Measurements from ENCODE around the gene B3GNT9. TPM values are rescaled to one million over a fixed set of nuclear protein-coding genes. Genes with fewer than 3 reads are reported as not detected.

The B3GNT9 gene
- total RNA-seq: 45.9 and 50.6 TPM in 2 replicates

GRCh38 chr16:67150833-67151396, at the start of gene B3GNT9:
TSS of gene B3GNT9 (minus strand) at chr16:67150998. CDS start at chr16:67150485, 513 bp downstream.

GRCh38 chr16:67199011-67199807, 48.4 kb upstream of the B3GNT9 start, which contains the start of gene ELMO3:
TSS of gene ELMO3 (plus strand) at chr16:67199131. CDS start at chr16:67199327, 196 bp downstream.

GRCh38 chr16:67191995-67192681, 41.3 kb upstream of the B3GNT9 start, which contains the start of gene E2F4:
TSS of gene E2F4 (plus strand) at chr16:67192155. CDS start at chr16:67192228, 73 bp downstream.

GRCh38 chr16:67190041-67190440, 39.2 kb upstream of the B3GNT9 start, which contains the start of gene EXOC3L1:
TSS of gene EXOC3L1 (minus strand) at chr16:67190136. CDS start at chr16:67189676, 460 bp downstream.

GRCh38 chr16:67183627-67184452, 33.0 kb upstream of the B3GNT9 start, which contains the start of gene MATCAP1:
TSS of gene MATCAP1 (minus strand) at chr16:67183963. CDS start at chr16:67180610, 3,353 bp downstream.

GRCh38 chr16:67170168-67170948, 19.6 kb upstream of the B3GNT9 start, which contains the start of gene NOL3:
TSS of gene NOL3 (plus strand) at chr16:67170538.

GRCh38 chr16:67164599-67165061, 13.8 kb upstream of the B3GNT9 start, which contains the start of gene HSF4:
TSS of gene HSF4 (plus strand) at chr16:67164745. CDS start at chr16:67164812, 67 bp downstream.

GRCh38 chr16:67109407-67110135, 41.2 kb downstream of the B3GNT9 start, which contains the start of gene PHAF1:
TSS of gene PHAF1 (plus strand) at chr16:67109941. CDS start at chr16:67110176, 235 bp downstream.

Other genes starting within 250 kb of the B3GNT9 start
- gene CDH16, start 232.1 kb downstream of the B3GNT9 start, total RNA-seq: not detected in 2 replicates
- 1.3 and 2.3 TPM in 2 replicates for gene RRAD, start 225.5 kb downstream of the B3GNT9 start, total RNA-seq
- gene CIAO2B, start 216.6 kb downstream of the B3GNT9 start, total RNA-seq: 70.7 and 88.4 TPM in 2 replicates
- gene CES2, start 215.5 kb downstream of the B3GNT9 start, total RNA-seq: 33.8 and 39.3 TPM in 2 replicates
- gene CES3, start 189.7 kb downstream of the B3GNT9 start, total RNA-seq: 0.86 TPM in 1 of 2 replicates, not detected in the other
- 3.6 and 5.0 TPM in 2 replicates for gene CES4A, start 162.4 kb downstream of the B3GNT9 start, total RNA-seq
- 95.6 and 99.8 TPM in 2 replicates for gene CBFB, start 121.8 kb downstream of the B3GNT9 start, total RNA-seq
- gene PHAF1, start 41.1 kb downstream of the B3GNT9 start, total RNA-seq: 19.1 and 20.8 TPM in 2 replicates
- 12.2 and 13.5 TPM in 2 replicates for gene TRADD, start 8.9 kb upstream of the B3GNT9 start, total RNA-seq
- 11.2 and 12.7 TPM in 2 replicates for gene FBXL8, start 9.0 kb upstream of the B3GNT9 start, total RNA-seq
- 3.0 and 4.4 TPM in 2 replicates for gene HSF4, start 13.7 kb upstream of the B3GNT9 start, total RNA-seq
- 14.6 and 14.9 TPM in 2 replicates for gene NOL3, start 19.5 kb upstream of the B3GNT9 start, total RNA-seq
- gene MATCAP1, start 33.0 kb upstream of the B3GNT9 start, total RNA-seq: 3.7 and 4.2 TPM in 2 replicates
- not detected in 2 replicates for gene EXOC3L1, start 39.1 kb upstream of the B3GNT9 start, total RNA-seq
- gene E2F4, start 41.2 kb upstream of the B3GNT9 start, total RNA-seq: 38.9 and 43.9 TPM in 2 replicates
- 0.11 and 0.13 TPM in 2 replicates for gene ELMO3, start 48.1 kb upstream of the B3GNT9 start, total RNA-seq
- 28.1 and 35.4 TPM in 2 replicates for gene TMEM208, start 76.1 kb upstream of the B3GNT9 start, total RNA-seq
- 7.8 and 9.0 TPM in 2 replicates for gene FHOD1, start 96.5 kb upstream of the B3GNT9 start, total RNA-seq
- 0.86 and 1.0 TPM in 2 replicates for gene SLC9A5, start 98.0 kb upstream of the B3GNT9 start, total RNA-seq
- 18.0 and 19.1 TPM in 2 replicates for gene PLEKHG4, start 128.5 kb upstream of the B3GNT9 start, total RNA-seq
- 0.11 TPM in 1 of 2 replicates, not detected in the other for gene KCTD19, start 175.7 kb upstream of the B3GNT9 start, total RNA-seq
- gene LRRC36, start 175.8 kb upstream of the B3GNT9 start, total RNA-seq: 0.43 TPM in 1 of 2 replicates, not detected in the other
- 0.22 and 0.52 TPM in 2 replicates for gene TPPP3, start 242.5 kb upstream of the B3GNT9 start, total RNA-seq